Measurements from ENCODE around the gene SHPK. TPM values are rescaled to one million over a fixed set of nuclear protein-coding genes. Genes with fewer than 3 reads are reported as not detected.

SHPK gene
- total RNA-seq, 1 experiment from 2014 or later: 11.3 TPM

GRCh38 chr17:3668279-3669084, 32.4 kb upstream of the SHPK start, which contains the start of the genes EMC6 and TAX1BP3:
TSS of gene EMC6 (plus strand) at chr17:3668812. CDS start at chr17:3669147, 335 bp downstream.
TSS of gene TAX1BP3 (minus strand) at chr17:3668578. CDS start at chr17:3668526, 52 bp downstream.
- DNase-seq (ENCODE audit: low read depth in 1 of 2, low spot score in 2 of 2): peak; percentile 98
- Histone ChIP-seq H3K9me3 (replicated peaks) (no peaks in the 10 kb centered on the region), H3K4me1 (replicated peaks) (peaks cover 17% of the 10 kb centered on the region), H3K4me3 (peak within 1 kb of the TSS; percentile 90), H3K27ac (peak within 1 kb of the TSS; percentile 95), H3K27me3 (replicated peaks) (no peaks in the 10 kb centered on the region), H3K36me3 (peaks cover 65% of the 10 kb centered on the region)

GRCh38 chr17:3667366-3668278, 31.6 kb upstream of the SHPK start:
- DNase-seq (ENCODE audit: low read depth in 1 of 2, low spot score in 2 of 2): peak; percentile 95
- Histone ChIP-seq H3K36me3 (peaks cover 72% of the 10 kb centered on the region), H3K27ac (peak overlapping the region; percentile 95), H3K4me3 (peak overlapping the region; percentile 90), H3K9me3 (replicated peaks) (no peaks in the 10 kb centered on the region), H3K4me1 (replicated peaks) (peaks cover 17% of the 10 kb centered on the region), H3K27me3 (replicated peaks) (no peaks in the 10 kb centered on the region)

- H3K4me3 ChIP-seq: no peak overlapping the region; the same call in 1 of the 2 replicates
- peaks cover 79% of the 10 kb centered on the region for H3K36me3 ChIP-seq
- H3K9me3 ChIP-seq (replicated peaks): no peaks in the 10 kb centered on the region
- peaks cover 17% of the 10 kb centered on the region for H3K4me1 ChIP-seq (replicated peaks)
- H3K27me3 ChIP-seq (replicated peaks): no peaks in the 10 kb centered on the region
- no peak overlapping the region for H3K27ac ChIP-seq
- DNase-seq (ENCODE audit: low read depth in 1 of 2, low spot score in 2 of 2): no peak
These were observed 30.5 kb upstream of the SHPK start for GRCh38 chr17:3666516-3666915.

GRCh38 chr17:3665834-3666233, 29.8 kb upstream of the SHPK start:
- no peak overlapping the region for H3K4me3 ChIP-seq
- H3K4me1 ChIP-seq (replicated peaks): peaks cover 18% of the 10 kb centered on the region
- no peaks in the 10 kb centered on the region for H3K9me3 ChIP-seq (replicated peaks)
- H3K27me3 ChIP-seq (replicated peaks): no peaks in the 10 kb centered on the region
- peaks cover 85% of the 10 kb centered on the region for H3K36me3 ChIP-seq
- H3K27ac ChIP-seq: no peak overlapping the region
- no peak for DNase-seq (ENCODE audit: low read depth in 1 of 2, low spot score in 2 of 2)

- H3K27me3 ChIP-seq (replicated peaks): no peaks in the 10 kb centered on the region
- H3K27ac ChIP-seq: no peak overlapping the region
- H3K9me3 ChIP-seq (replicated peaks): no peaks in the 10 kb centered on the region
- peaks cover 82% of the 10 kb centered on the region for H3K36me3 ChIP-seq
- peaks cover 36% of the 10 kb centered on the region for H3K4me1 ChIP-seq (replicated peaks)
- no peak for DNase-seq (ENCODE audit: low read depth in 1 of 2, low spot score in 2 of 2)
- no peak overlapping the region for H3K4me3 ChIP-seq
These were observed 27.3 kb upstream of the SHPK start for GRCh38 chr17:3663102-3664011.

- H3K4me1 ChIP-seq (replicated peaks): peaks cover 31% of the 10 kb centered on the region
- H3K36me3 ChIP-seq: peaks cover 75% of the 10 kb centered on the region
- H3K4me3 ChIP-seq: no peak overlapping the region
- no peak for DNase-seq (ENCODE audit: low read depth in 1 of 2, low spot score in 2 of 2)
- H3K27me3 ChIP-seq (replicated peaks): no peaks in the 10 kb centered on the region
- H3K9me3 ChIP-seq (replicated peaks): no peaks in the 10 kb centered on the region
- 0 out of 2 replicates have a peak overlapping the region, but pooled peaks have one; percentile 3 for H3K27ac ChIP-seq
These were observed 24.4 kb upstream of the SHPK start for GRCh38 chr17:3660311-3660891.

GRCh38 chr17:3659541-3660111, 23.6 kb upstream of the SHPK start:
- no peaks in the 10 kb centered on the region for H3K27me3 ChIP-seq (replicated peaks)
- H3K4me1 ChIP-seq (replicated peaks): peaks cover 31% of the 10 kb centered on the region
- no peaks in the 10 kb centered on the region for H3K9me3 ChIP-seq (replicated peaks)
- peak overlapping the region; percentile 38 for H3K27ac ChIP-seq
- DNase-seq (ENCODE audit: low read depth in 1 of 2, low spot score in 2 of 2): peak; percentile 85 to 90
- peaks cover 69% of the 10 kb centered on the region for H3K36me3 ChIP-seq
- no peak overlapping the region for H3K4me3 ChIP-seq

- H3K27ac ChIP-seq: peak overlapping the region; percentile 38
- no peaks in the 10 kb centered on the region for H3K27me3 ChIP-seq (replicated peaks)
- H3K36me3 ChIP-seq: peaks cover 62% of the 10 kb centered on the region
These were observed 22.9 kb upstream of the SHPK start for GRCh38 chr17:3658784-3659449.

GRCh38 chr17:3657874-3658783, 22.1 kb upstream of the SHPK start:
- no peak overlapping the region for H3K4me3 ChIP-seq
- H3K27ac ChIP-seq: no peak overlapping the region
- H3K27me3 ChIP-seq (replicated peaks): no peaks in the 10 kb centered on the region
- DNase-seq (ENCODE audit: low read depth in 1 of 2, low spot score in 2 of 2): no peak
- peaks cover 31% of the 10 kb centered on the region for H3K4me1 ChIP-seq (replicated peaks)
- peaks cover 54% of the 10 kb centered on the region for H3K36me3 ChIP-seq
- no peaks in the 10 kb centered on the region for H3K9me3 ChIP-seq (replicated peaks)

More at GRCh38 chr17:3658784-3659449, 22.9 kb upstream of the SHPK start:
- H3K4me3 ChIP-seq: no peak overlapping the region
- no peaks in the 10 kb centered on the region for H3K9me3 ChIP-seq (replicated peaks)
- no peak for DNase-seq (ENCODE audit: low read depth in 1 of 2, low spot score in 2 of 2)
- H3K4me1 ChIP-seq (replicated peaks): peaks cover 31% of the 10 kb centered on the region

GRCh38 chr17:3657588-3657869, 21.5 kb upstream of the SHPK start:
- no peak for DNase-seq (ENCODE audit: low read depth in 1 of 2, low spot score in 2 of 2)
- peaks cover 50% of the 10 kb centered on the region for H3K36me3 ChIP-seq

GRCh38 chr17:3656755-3657587, 20.9 kb upstream of the SHPK start:
- DNase-seq (ENCODE audit: low read depth in 1 of 2, low spot score in 2 of 2): no peak
- Histone ChIP-seq H3K4me1 (replicated peaks) (peaks cover 31% of the 10 kb centered on the region), H3K4me3 (no peak overlapping the region), H3K27ac (no peak overlapping the region), H3K9me3 (replicated peaks) (no peaks in the 10 kb centered on the region), H3K27me3 (replicated peaks) (no peaks in the 10 kb centered on the region), H3K36me3 (peaks cover 45% of the 10 kb centered on the region)

More at GRCh38 chr17:3657588-3657869, 21.5 kb upstream of the SHPK start:
- Histone ChIP-seq H3K4me3 (no peak overlapping the region), H3K27ac (no peak overlapping the region), H3K4me1 (replicated peaks) (peaks cover 31% of the 10 kb centered on the region), H3K27me3 (replicated peaks) (no peaks in the 10 kb centered on the region), H3K9me3 (replicated peaks) (no peaks in the 10 kb centered on the region)

Measured in SJSA1 (cell line).